Right lobe of liver (tissue), 6 donors: ENCODE measurements around the gene WNT4. TPM values are rescaled to one million over a fixed set of nuclear protein-coding genes. Genes with fewer than 3 reads are reported as not detected.

Experiments
- ATAC-seq, 4 donors: fragments of 200-7000 bp; cut with Tn5 transposase; one replicate each; pipeline ENCODE4 v1.9.1; 2020; ENCODE audit warnings: mild to moderate bottlenecking in 4 of 4, moderate library complexity in 4 of 4
- DNase-seq, 3 donors: peaks; one replicate each; pipeline ENCODE4 v3.0.0-alpha.2; 2020
- H3K27ac ChIP-seq, 3 donors: fragments of 200-600 bp; one replicate each; pipeline ENCODE4 v1.8.0; 2022
- H3K27me3 ChIP-seq, 2 donors: fragments of 200-600 bp; one replicate each; pipeline ENCODE4 v1.8.0; 2022
- H3K36me3 ChIP-seq, 4 donors: fragments of 200-600 bp; sonication (generic) in 1 of 4; one replicate each; pipeline versions ENCODE4 v1.5.1 to v1.8.0; 2017 to 2022; ENCODE audit warnings: control low read depth in 1 of 4
- H3K4me1 ChIP-seq, 4 donors: fragments of 200-600 bp; sonication (generic) in 1 of 4; one replicate each; pipeline versions ENCODE4 v1.5.1 to v1.8.0; 2017 to 2022; ENCODE audit warnings: control low read depth in 1 of 4
- H3K4me3 ChIP-seq, 3 donors: fragments of 200-600 bp; one replicate each; pipeline ENCODE4 v1.8.0; 2022
- H3K9me3 ChIP-seq, 4 donors: fragments of 200-600 bp; sonication (generic) in 1 of 4; one replicate each; pipeline versions ENCODE4 v1.5.1 to v1.8.0; 2017 to 2022; ENCODE audit warnings: control low read depth in 1 of 4
- CTCF ChIP-seq, 4 donors: fragments of 200-600 bp in 3 of 4; fragments of 450-650 bp in 1 of 4; IDR thresholded peaks; one replicate each; pipeline versions ENCODE4 v1.5.1 to v1.8.0; 2016 to 2022; ENCODE audit warnings: antibody characterized with exemption in 4 of 4, mild to moderate bottlenecking in 2 of 4
- POLR2A ChIP-seq: fragments of 450-650 bp; IDR thresholded peaks from one replicate; pipeline ENCODE4 v1.6.1; 2017; ENCODE audit warnings: antibody characterized with exemption, mild to moderate bottlenecking
- WGBS: methylation state at CpG from one replicate; pipeline ENCODE4 v1.1.6; 2018; ENCODE audit warnings: low coverage, low lambda C conversion rate; ENCODE audit not compliant: insufficient coverage; ENCODE audit errors: missing lambda C conversion rate; 5-methylcytosine and 5-hydroxymethylcytosine counted together
- intact Hi-C, 2 donors: fragments of 100-400 bp; cut with DNase I; formaldehyde crosslinking; loops; one replicate each; pipeline versions ENCODE4 v1.11.2 to v1.14.1; 2022
- total RNA-seq, 6 experiments: library from RNA; depleted of rRNA in 2 of 6; stranded (reverse); fragments of >200 nt in 2 of 6; fragmentation: NEBNext Ultra II Directional in 3 of 6; extraction: Animal tissue kit (Norgen Biotek cat#: 25700) in 3 of 6; gene quantifications; one replicate each; pipeline versions ENCODE4 v1.1.0 to v1.2.4, GENCODE V29; 2016 to 2023
- donor health status: DM: no; HTN: yes; CAD: no.
- donor health status: DM: no; HTN: no; CAD: no.
- donor health status: DM: no; HTN: no; CAD: no.
- donor health status: DM: no; HTN: yes; CAD: no.
- donor health status: DM: no; HTN: yes; CAD: no.

The WNT4 gene
- total RNA-seq, 6 experiments from 2014 or later: 0.06 to 0.46 (median 0.21) TPM; not detected in 2

GRCh38 chr1:22101199-22101598, 41.7 kb downstream of the WNT4 start:
- H3K36me3 ChIP-seq: peaks cover 0 to 19% (median 4%) of the 10 kb centered on the region in 4 donors
- intact Hi-C loops: loop anchor here in 1 of 2 donors (10.0 kb wide), 1 partner anchor 314 kb away; no protein-coding TSS in a partner anchor
- no peaks in the 10 kb centered on the region for H3K27me3 ChIP-seq
- no peak overlapping the region for H3K27ac ChIP-seq
- TF ChIP-seq POLR2A (no peak), CTCF (IDR thresholded peaks at IDR 0.05) (no peak)
- ATAC-seq (no peak), DNase-seq (no peak)
- 57% methylated on average over 1 of the region's 1 CpG for WGBS
- no peaks in the 10 kb centered on the region for H3K4me1 ChIP-seq
- H3K9me3 ChIP-seq: no peaks in the 10 kb centered on the region
- H3K4me3 ChIP-seq: no peak overlapping the region

- Histone ChIP-seq H3K9me3 (no peaks in the 10 kb centered on the region), H3K4me3 (no peak overlapping the region), H3K36me3 (peaks cover 0 to 22% (median 6%) of the 10 kb centered on the region in 4 donors), H3K27me3 (no peaks in the 10 kb centered on the region), H3K27ac (no peak overlapping the region), H3K4me1 (no peaks in the 10 kb centered on the region)
- TF ChIP-seq POLR2A: no peak
- no peak for TF ChIP-seq CTCF (IDR thresholded peaks at IDR 0.05)
- no peak for ATAC-seq
- 93% methylated on average over 3 of the region's 3 CpGs for WGBS
- intact Hi-C loops: loop anchor here in 1 of 2 donors (10.0 kb wide), 1 partner anchor 315 kb away; no protein-coding TSS in a partner anchor
- no peak for DNase-seq
Measured at GRCh38 chr1:22100168-22100567, 42.7 kb downstream of the WNT4 start.

- ATAC-seq (no peak), DNase-seq (no peak)
- 84% methylated on average over 10 of the region's 10 CpGs for WGBS
- intact Hi-C loops: no loop called here
- Histone ChIP-seq H3K36me3 (peaks cover 0 to 22% (median 7%) of the 10 kb centered on the region in 4 donors), H3K4me3 (no peak overlapping the region), H3K27ac (no peak overlapping the region), H3K9me3 (no peaks in the 10 kb centered on the region), H3K27me3 (no peaks in the 10 kb centered on the region), H3K4me1 (no peaks in the 10 kb centered on the region)
- TF ChIP-seq CTCF (IDR thresholded peaks at IDR 0.05) (no peak), POLR2A (no peak)
Measured at GRCh38 chr1:22098752-22099151, 44.1 kb downstream of the WNT4 start.

GRCh38 chr1:22096463-22096862, 46.4 kb downstream of the WNT4 start:
- TF ChIP-seq CTCF (IDR thresholded peaks at IDR 0.05) (no peak), POLR2A (no peak)
- Histone ChIP-seq H3K4me3 (no peak overlapping the region), H3K9me3 (no peaks in the 10 kb centered on the region), H3K27ac (no peak overlapping the region), H3K27me3 (no peaks in the 10 kb centered on the region), H3K4me1 (no peaks in the 10 kb centered on the region), H3K36me3 (peaks cover 2 to 29% (median 13%) of the 10 kb centered on the region in 4 donors)
- DNase-seq (no peak), ATAC-seq (no peak)
- intact Hi-C loops: no loop called here
- 92% methylated on average over 3 of the region's 3 CpGs for WGBS

GRCh38 chr1:22096036-22096435, 46.9 kb downstream of the WNT4 start:
- Histone ChIP-seq H3K4me1 (no peaks in the 10 kb centered on the region), H3K27ac (no peak overlapping the region), H3K36me3 (peaks cover 2 to 29% (median 13%) of the 10 kb centered on the region in 4 donors), H3K27me3 (no peaks in the 10 kb centered on the region), H3K9me3 (no peaks in the 10 kb centered on the region), H3K4me3 (no peak overlapping the region)
- TF ChIP-seq CTCF (IDR thresholded peaks at IDR 0.05): no peak
- no peak for TF ChIP-seq POLR2A
- ATAC-seq (no peak), DNase-seq (no peak)
- intact Hi-C loops: no loop called here
- WGBS: 90% methylated on average over 3 of the region's 5 CpGs
